ENCODE results near the gene GRP. TPM values are rescaled to one million over a fixed set of nuclear protein-coding genes. Genes with fewer than 3 reads are reported as not detected.

GRP gene
- total RNA-seq, 1 donor from 2014 or later, result not detected

GRCh38 chr18:59269563-59270119 is 49.7 kb downstream of the GRP start:
- FAIRE-seq (no peak), DNase-seq (ENCODE audit: low read depth) (no peak)
- H3K36me3 ChIP-seq (ENCODE audit: control insufficient read depth, insufficient read depth, low read length), result no peaks in the 10 kb centered on the region
- TF ChIP-seq CTCF (IDR thresholded peaks at IDR 0.05; ENCODE audit: insufficient read depth, low read length, severe bottlenecking), result no peak
- H3K4me3 ChIP-seq (ENCODE audit: low read depth, low read length), result no peak overlapping the region
- peaks cover 81% of the 10 kb centered on the region for H3K27me3 ChIP-seq (ENCODE audit: control insufficient read depth, insufficient read depth, low read length)

GRCh38 chr18:59270689-59271257 is 50.8 kb downstream of the GRP start:
- no peak for TF ChIP-seq CTCF (IDR thresholded peaks at IDR 0.05; ENCODE audit: insufficient read depth, low read length, severe bottlenecking)
- FAIRE-seq (no peak), DNase-seq (ENCODE audit: low read depth) (no peak)
- Histone ChIP-seq H3K36me3 (ENCODE audit: control insufficient read depth, insufficient read depth, low read length) (no peaks in the 10 kb centered on the region), H3K27me3 (ENCODE audit: control insufficient read depth, insufficient read depth, low read length) (peaks cover 79% of the 10 kb centered on the region), H3K4me3 (ENCODE audit: low read depth, low read length) (no peak overlapping the region)

GRCh38 chr18:59271606-59272220 is 51.8 kb downstream of the GRP start:
- FAIRE-seq, result no peak
- DNase-seq (ENCODE audit: low read depth), result no peak
- Histone ChIP-seq H3K36me3 (ENCODE audit: control insufficient read depth, insufficient read depth, low read length) (no peaks in the 10 kb centered on the region), H3K27me3 (ENCODE audit: control insufficient read depth, insufficient read depth, low read length) (peaks cover 77% of the 10 kb centered on the region), H3K4me3 (ENCODE audit: low read depth, low read length) (no peak overlapping the region)
- no peak for TF ChIP-seq CTCF (IDR thresholded peaks at IDR 0.05; ENCODE audit: insufficient read depth, low read length, severe bottlenecking)

- no peak overlapping the region for H3K4me3 ChIP-seq (ENCODE audit: low read depth, low read length)
- H3K36me3 ChIP-seq (ENCODE audit: control insufficient read depth, insufficient read depth, low read length), result no peaks in the 10 kb centered on the region
- peaks cover 74% of the 10 kb centered on the region for H3K27me3 ChIP-seq (ENCODE audit: control insufficient read depth, insufficient read depth, low read length)
- FAIRE-seq (no peak), DNase-seq (ENCODE audit: low read depth) (no peak)
- no peak for TF ChIP-seq CTCF (IDR thresholded peaks at IDR 0.05; ENCODE audit: insufficient read depth, low read length, severe bottlenecking)
Observed at GRCh38 chr18:59272221-59272888, 52.4 kb downstream of the GRP start.

- FAIRE-seq, result no peak
- peak; percentile 2 for TF ChIP-seq CTCF (IDR thresholded peaks at IDR 0.05; ENCODE audit: insufficient read depth, low read length, severe bottlenecking)
- Histone ChIP-seq H3K4me3 (ENCODE audit: low read depth, low read length) (no peak within 1 kb of the TSS), H3K27me3 (ENCODE audit: control insufficient read depth, insufficient read depth, low read length) (peaks cover 68% of the 10 kb centered on the region), H3K36me3 (ENCODE audit: control insufficient read depth, insufficient read depth, low read length) (no peaks in the 10 kb centered on the region)
- DNase-seq (ENCODE audit: low read depth), result no peak
Observed at GRCh38 chr18:59272891-59273758, 53.2 kb downstream of the GRP start, which contains the start of gene RAX. RAX (minus strand) TSS chr18:59273454; CDS start chr18:59273206, 248 bp downstream.
